Activated T-cell treated with anti-CD3 and anti-CD28 coated beads, Interleukin-2, amount 50 U/mL, for 72 hours (primary cell): ENCODE results near the gene BCAR3. TPM values are rescaled to one million over a fixed set of nuclear protein-coding genes. Genes with fewer than 3 reads are reported as not detected.
A peak's percentile ranks its signal among the peaks of the same experiment; 100 is the strongest.
"Not testable (repeated sequence)": the region's sequence is repeated elsewhere in the genome, so short reads cannot be mapped to it uniquely, and the experiment has no call there.

Source experiments
- ATAC-seq, 2 donors: fragments of 150-1000 bp; cut with Tn5 transposase; replicated peaks in 1 of 2; 2 replicates each; pipeline ENCODE4 v1.10.0; 2021; ENCODE audit warnings: moderate library complexity in 2 of 2, mild to moderate bottlenecking in 1 of 2
- DNase-seq, 2 donors: peaks; one replicate each; pipeline ENCODE4 v3.0.0; 2021 to 2022; ENCODE audit warnings: mixed read lengths in 1 of 2
- H3K27ac Mint-ChIP-seq: one replicate; pipeline ENCODE4 v1.8.0; 2022; ENCODE audit warnings: mild to moderate bottlenecking, moderate library complexity, mixed read lengths
- H3K27me3 Mint-ChIP-seq: one replicate; pipeline ENCODE4 v1.8.0; 2022; ENCODE audit warnings: low read depth, mixed read lengths
- H3K36me3 Mint-ChIP-seq, 2 donors: one replicate each; pipeline ENCODE4 v1.8.0; 2022; ENCODE audit warnings: mixed read lengths in 2 of 2, mild to moderate bottlenecking in 1 of 2; ENCODE audit not compliant: insufficient read depth in 2 of 2
- H3K4me1 Mint-ChIP-seq: one replicate; pipeline ENCODE4 v1.8.0; 2022; ENCODE audit warnings: low read depth, mixed read lengths
- H3K4me3 Mint-ChIP-seq, 2 donors: one replicate each; pipeline ENCODE4 v1.8.0; 2022; ENCODE audit warnings: mild to moderate bottlenecking in 2 of 2, mixed read lengths in 2 of 2, moderate library complexity in 2 of 2
- H3K9me3 Mint-ChIP-seq, 2 donors: one replicate each; pipeline ENCODE4 v1.8.0; 2022; ENCODE audit warnings: mixed read lengths in 2 of 2
- total RNA-seq, 2 donors: library from RNA; stranded (reverse); gene quantifications; one replicate each; pipeline ENCODE4 v1.2.3, GENCODE V29; 2022

BCAR3 gene
- total RNA-seq, 2 donors from 2014 or later = 3.1 to 3.2 TPM

- no peak overlapping the region for H3K4me3 Mint-ChIP-seq
- no peaks in the 10 kb centered on the region for H3K9me3 Mint-ChIP-seq
- no peak for ATAC-seq
- DNase-seq = no peak
- no peaks in the 10 kb centered on the region for H3K36me3 Mint-ChIP-seq
- no peaks in the 10 kb centered on the region for H3K4me1 Mint-ChIP-seq
- H3K27ac Mint-ChIP-seq = no peak overlapping the region
- peaks cover 15% of the 10 kb centered on the region for H3K27me3 Mint-ChIP-seq
Measured at GRCh38 chr1:93667642-93668041, 14.0 kb downstream of the BCAR3 start.

DNA sequence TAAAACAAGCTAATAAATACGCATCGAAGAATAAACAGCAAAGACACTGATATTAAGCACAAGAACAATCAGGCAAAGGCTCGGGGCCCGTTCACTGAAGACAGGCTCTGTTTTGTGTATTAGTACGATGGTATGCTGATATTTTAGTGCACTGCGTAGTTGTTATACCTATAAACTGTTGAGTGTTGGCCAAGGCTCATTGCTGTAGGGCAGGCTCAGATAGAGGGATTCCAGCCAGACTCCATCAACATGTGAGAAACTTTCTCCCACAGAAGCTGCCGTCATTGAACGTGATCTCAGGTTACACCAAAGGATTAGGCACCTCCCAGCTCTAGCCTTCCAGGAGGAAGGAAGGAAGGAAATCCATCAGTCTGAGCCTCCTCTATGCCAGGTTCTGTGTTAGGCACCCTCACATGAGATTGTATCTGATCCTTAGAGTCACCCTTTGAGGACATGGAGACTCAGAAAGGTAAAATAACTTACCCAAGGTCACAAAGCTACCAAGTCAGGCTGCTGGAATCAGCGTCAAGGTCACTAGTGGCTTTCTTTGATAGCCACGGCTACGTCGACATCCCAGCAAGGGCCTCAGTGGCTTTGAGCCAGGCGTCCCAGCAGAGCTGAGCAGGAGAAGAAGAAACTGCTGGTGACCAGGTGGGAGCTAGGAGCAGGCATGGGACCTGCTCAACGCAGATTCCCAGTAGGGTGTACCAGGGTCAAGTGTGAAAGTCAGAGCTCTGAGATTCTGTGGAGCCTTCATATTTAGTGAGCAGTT, 14.8 kb downstream of the BCAR3 start:
- no peak overlapping the region for H3K27ac Mint-ChIP-seq
- H3K36me3 Mint-ChIP-seq = no peaks in the 10 kb centered on the region
- H3K4me3 Mint-ChIP-seq = no peak overlapping the region
- H3K9me3 Mint-ChIP-seq = no peaks in the 10 kb centered on the region
- peaks cover 24% of the 10 kb centered on the region for H3K27me3 Mint-ChIP-seq
- no peak for DNase-seq
- no peak for ATAC-seq
- no peaks in the 10 kb centered on the region for H3K4me1 Mint-ChIP-seq

- peaks cover 26% of the 10 kb centered on the region for H3K27me3 Mint-ChIP-seq
- H3K27ac Mint-ChIP-seq = no peak overlapping the region
- ATAC-seq (no peak), DNase-seq (no peak)
- no peaks in the 10 kb centered on the region for H3K36me3 Mint-ChIP-seq
- H3K4me3 Mint-ChIP-seq = no peak overlapping the region
- H3K4me1 Mint-ChIP-seq = no peaks in the 10 kb centered on the region
- no peaks in the 10 kb centered on the region for H3K9me3 Mint-ChIP-seq
Measured at GRCh38 chr1:93665015-93665414, 16.6 kb downstream of the BCAR3 start.

DNA sequence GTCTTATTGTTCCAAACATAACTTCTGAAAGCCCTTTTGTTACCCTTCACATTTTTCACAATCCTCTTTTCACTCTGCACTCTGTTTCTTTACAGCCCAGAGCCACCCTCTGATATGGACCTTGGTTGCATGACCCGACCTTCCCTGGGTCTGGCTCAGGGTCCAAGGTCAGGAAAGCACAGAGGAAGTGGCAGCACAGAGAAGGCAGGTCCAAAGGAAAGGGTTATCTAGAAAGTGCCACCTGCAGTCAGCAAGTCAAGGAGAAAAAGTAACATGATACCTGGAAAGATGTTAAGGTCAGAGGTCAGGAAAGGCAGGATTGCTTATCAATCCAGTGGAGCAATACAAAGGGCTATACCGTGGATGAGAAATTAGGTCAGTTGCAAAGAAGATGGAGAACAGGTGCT, 18.4 kb downstream of the BCAR3 start:
- Mint-ChIP-seq H3K9me3 (no peaks in the 10 kb centered on the region), H3K4me1 (peaks cover 4% of the 10 kb centered on the region), H3K36me3 (no peaks in the 10 kb centered on the region), H3K27ac (no peak overlapping the region), H3K4me3 (no peak overlapping the region), H3K27me3 (peaks cover 26% of the 10 kb centered on the region)
- ATAC-seq = no peak
- DNase-seq = no peak

DNA sequence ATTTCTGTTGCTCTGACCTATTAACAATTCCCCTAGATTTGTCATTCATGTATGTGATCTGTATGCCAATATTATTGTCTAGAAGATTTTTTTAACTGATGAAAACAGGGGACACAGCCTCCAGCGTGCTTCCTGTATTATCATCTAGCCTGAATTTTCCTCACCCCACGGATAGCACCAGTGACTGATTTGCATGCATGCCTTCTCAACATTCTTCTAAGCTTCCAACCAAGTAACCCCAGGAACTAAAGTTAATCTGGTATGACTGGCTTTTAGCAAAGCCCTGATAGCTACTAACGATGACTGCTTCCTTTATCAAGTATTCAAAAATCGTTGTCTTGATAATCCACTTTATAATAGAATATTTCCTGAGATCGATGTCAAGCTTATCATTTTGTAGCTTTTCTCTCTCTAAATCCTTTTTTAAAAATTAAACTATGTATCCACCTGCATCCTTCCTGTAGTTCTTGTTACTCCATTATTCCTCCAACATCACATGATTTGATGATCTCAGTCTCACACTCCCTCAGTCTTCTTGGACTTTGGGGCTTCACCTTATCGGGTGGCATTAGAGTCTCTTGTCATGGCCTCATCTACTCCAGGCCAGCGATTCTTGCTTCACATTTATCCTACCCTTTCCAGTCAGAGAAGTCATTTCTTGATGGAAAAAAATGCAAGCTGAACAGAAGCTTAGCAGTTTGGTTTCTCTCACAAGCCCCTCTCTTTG, 19.0 kb downstream of the BCAR3 start:
- H3K27me3 Mint-ChIP-seq = peaks cover 26% of the 10 kb centered on the region
- peaks cover 7% of the 10 kb centered on the region for H3K4me1 Mint-ChIP-seq
- ATAC-seq (no peak), DNase-seq (no peak)
- H3K4me3 Mint-ChIP-seq = no peak overlapping the region
- H3K9me3 Mint-ChIP-seq = no peaks in the 10 kb centered on the region
- H3K27ac Mint-ChIP-seq = no peak overlapping the region
- H3K36me3 Mint-ChIP-seq = no peaks in the 10 kb centered on the region

DNA sequence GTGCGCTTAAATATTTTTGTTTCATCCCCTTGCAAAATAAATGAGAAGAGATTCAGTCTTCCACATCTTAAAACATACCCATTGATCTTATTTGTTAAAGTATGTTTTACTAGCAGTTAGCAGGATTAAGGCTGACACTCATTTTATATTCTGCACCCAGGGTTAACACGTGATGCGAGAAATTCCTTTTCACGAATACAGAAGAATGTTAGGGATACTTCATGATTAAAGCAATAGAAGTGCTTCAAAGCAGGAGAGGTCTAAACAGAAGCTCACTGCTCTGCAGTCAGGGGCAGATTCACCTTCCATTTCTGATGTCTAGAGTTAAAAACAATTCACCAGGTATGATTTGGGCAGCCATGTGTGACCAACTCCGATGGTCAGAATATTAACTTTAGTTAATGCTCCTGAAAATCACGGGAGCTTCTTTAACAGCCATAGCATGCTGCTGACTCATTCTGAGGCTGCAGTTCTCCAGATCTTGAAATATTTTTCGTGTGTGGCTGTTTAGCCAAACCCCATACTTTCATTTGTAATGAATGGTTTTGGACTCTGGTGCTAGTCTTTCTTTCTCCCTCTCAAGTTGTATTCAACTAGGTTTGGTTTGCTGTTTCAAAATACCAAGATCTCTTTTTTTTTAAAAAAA, 19.7 kb downstream of the BCAR3 start:
- ATAC-seq (no peak), DNase-seq (no peak)
- Mint-ChIP-seq H3K27me3 (peaks cover 25% of the 10 kb centered on the region), H3K36me3 (no peaks in the 10 kb centered on the region), H3K27ac (no peak overlapping the region), H3K4me1 (peaks cover 7% of the 10 kb centered on the region), H3K4me3 (no peak overlapping the region), H3K9me3 (no peaks in the 10 kb centered on the region)

- not testable (repeated sequence) for H3K4me1 Mint-ChIP-seq, H3K27ac Mint-ChIP-seq, H3K36me3 Mint-ChIP-seq, H3K4me3 Mint-ChIP-seq, H3K9me3 Mint-ChIP-seq, ATAC-seq, DNase-seq
- H3K27me3 Mint-ChIP-seq = peaks cover 22% of the 10 kb centered on the region
Measured at GRCh38 chr1:93661341-93661740, 20.3 kb downstream of the BCAR3 start.

DNA sequence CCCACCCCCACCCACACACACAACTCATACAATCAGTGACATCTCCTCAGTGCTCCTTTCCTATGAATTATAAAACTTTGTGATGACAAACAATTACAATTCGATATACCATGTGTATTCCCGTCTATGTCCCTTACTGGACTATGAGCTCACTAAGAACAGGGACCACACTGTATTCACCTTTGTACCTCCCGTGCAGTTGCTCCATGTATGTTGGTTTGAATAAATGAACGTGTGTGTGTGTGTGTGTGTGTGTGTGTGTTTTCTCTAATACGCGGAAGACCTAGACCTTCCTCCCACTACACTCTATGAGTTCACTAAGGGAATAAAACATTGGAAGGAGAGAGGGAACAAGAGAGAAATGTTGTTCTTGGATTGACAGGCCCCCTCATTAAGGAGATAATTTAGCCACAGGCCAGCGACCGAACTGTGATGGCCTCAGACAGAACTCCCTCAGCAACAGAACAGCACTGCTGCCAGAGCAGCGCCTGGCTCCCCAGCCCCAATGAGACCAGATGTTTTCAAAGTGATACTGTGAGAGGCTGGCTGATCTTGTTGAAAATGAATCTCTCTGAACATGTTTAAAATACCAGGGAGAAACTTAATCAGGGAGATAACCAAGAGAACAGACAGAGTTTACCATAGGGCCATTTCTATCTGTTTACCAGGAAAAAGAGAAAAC, 21.7 kb downstream of the BCAR3 start:
- ATAC-seq = no peak
- Mint-ChIP-seq H3K27me3 (peaks cover 27% of the 10 kb centered on the region), H3K4me1 (peaks cover 7% of the 10 kb centered on the region), H3K9me3 (no peaks in the 10 kb centered on the region), H3K36me3 (no peaks in the 10 kb centered on the region), H3K4me3 (no peak overlapping the region), H3K27ac (no peak overlapping the region)
- no peak for DNase-seq

- DNase-seq (no peak), ATAC-seq (peak; percentile 75 to 76)
- Mint-ChIP-seq H3K27ac (peak overlapping the region; percentile 27), H3K27me3 (peaks cover 27% of the 10 kb centered on the region), H3K4me3 (no peak overlapping the region), H3K36me3 (no peaks in the 10 kb centered on the region), H3K4me1 (peaks cover 7% of the 10 kb centered on the region), H3K9me3 (no peaks in the 10 kb centered on the region)
Measured at GRCh38 chr1:93658188-93658587, 23.4 kb downstream of the BCAR3 start.

DNA sequence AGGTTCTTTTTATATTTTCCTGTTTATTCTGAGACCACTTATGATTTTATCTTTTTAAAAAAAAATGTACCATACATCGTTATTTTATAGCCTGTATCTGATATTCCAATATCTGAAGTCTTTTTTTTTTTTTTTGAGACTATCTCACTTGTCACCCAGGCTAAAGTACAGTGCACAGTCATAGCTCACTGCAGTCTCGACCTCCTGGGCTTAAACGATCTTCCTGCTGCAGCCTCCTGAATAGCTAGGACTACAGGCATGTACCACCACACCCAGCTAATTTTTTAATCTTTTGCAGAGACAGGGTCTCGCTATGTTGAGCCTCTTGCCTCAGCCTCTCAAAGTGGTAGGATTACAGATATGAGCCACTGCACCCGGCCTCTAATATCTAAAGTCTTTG, 25.1 kb downstream of the BCAR3 start:
- DNase-seq = no peak
- no peak overlapping the region for H3K27ac Mint-ChIP-seq
- peaks cover 7% of the 10 kb centered on the region for H3K4me1 Mint-ChIP-seq
- no peaks in the 10 kb centered on the region for H3K9me3 Mint-ChIP-seq
- no peak for ATAC-seq
- peaks cover 11% of the 10 kb centered on the region for H3K27me3 Mint-ChIP-seq
- no peak overlapping the region for H3K4me3 Mint-ChIP-seq
- no peaks in the 10 kb centered on the region for H3K36me3 Mint-ChIP-seq

DNA sequence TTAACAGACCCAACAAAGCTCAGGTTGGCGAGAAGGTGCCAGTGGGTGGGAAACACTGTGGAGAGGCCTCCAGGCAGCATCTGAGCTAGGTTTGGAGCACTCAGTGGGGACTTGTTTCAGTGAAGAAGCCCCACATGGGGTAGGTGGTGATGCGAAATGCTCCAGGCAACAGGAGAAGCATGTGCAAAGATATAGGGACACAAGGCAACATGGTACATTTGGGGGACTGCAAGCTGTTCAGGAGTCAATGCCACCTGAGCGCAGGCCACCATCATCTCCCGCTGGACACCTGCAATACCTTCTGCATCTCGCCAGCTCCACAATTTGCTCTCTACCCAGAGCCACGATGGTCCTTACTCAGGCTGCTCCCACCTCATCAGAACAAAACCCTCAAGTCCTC, 28.0 kb downstream of the BCAR3 start:
- Mint-ChIP-seq H3K27ac (no peak overlapping the region), H3K36me3 (no peaks in the 10 kb centered on the region), H3K4me3 (no peak overlapping the region), H3K9me3 (no peaks in the 10 kb centered on the region), H3K27me3 (peaks cover 11% of the 10 kb centered on the region), H3K4me1 (peaks cover 7% of the 10 kb centered on the region)
- no peak for DNase-seq
- no peak for ATAC-seq

DNA sequence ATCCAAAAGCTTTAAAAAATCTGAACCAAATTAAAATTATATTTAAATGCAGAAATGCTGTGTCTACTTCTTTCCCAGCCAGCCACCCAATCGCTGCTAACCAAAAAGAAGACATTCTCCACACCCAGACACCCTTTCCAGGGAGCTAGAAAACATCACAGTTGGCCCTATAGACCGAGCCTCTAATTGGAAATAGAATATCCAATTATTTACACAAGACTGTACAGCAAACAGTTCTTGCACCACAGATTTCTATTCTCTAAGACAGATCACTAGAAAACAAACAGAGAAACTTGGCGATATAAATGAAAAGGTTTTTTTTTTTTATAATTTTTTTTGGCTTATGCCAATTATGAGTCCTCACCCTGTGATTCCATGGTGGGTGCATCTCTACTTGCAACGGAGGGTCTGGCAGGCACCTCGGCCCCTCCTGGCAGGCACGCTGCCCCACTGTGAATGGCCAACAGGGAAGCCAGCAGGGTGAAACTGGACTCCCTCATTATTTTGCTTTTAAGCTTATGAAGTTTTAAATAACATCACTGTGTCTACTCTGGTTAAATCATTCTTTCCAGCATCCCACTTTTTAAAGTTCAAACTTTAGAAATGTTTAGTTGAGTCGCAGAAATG, 29.2 kb downstream of the BCAR3 start:
- Mint-ChIP-seq H3K27ac (no peak overlapping the region), H3K27me3 (peaks cover 11% of the 10 kb centered on the region), H3K4me1 (no peaks in the 10 kb centered on the region), H3K9me3 (no peaks in the 10 kb centered on the region), H3K4me3 (no peak overlapping the region), H3K36me3 (no peaks in the 10 kb centered on the region)
- DNase-seq (no peak), ATAC-seq (no peak)

DNA sequence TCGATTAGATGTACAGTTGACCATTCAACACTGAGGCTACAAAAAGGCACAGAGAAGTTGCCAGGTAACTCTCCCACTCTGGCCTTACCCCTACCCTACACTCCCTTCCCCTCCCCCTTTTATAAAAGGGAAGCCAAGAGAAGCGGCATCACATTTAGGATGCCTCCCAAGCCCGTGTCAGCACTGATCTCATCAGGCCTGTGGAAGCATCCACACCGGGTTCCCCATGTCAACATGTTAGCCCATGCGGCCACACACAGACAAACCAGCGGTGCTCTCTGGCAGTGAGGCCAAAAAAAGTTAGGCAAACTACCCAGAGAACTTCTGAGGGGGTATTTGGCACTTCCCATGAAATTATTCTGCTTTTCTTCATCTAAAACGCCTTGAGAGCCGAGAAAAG, 29.9 kb downstream of the BCAR3 start:
- Mint-ChIP-seq H3K4me3 (no peak overlapping the region), H3K27me3 (peaks cover 11% of the 10 kb centered on the region), H3K36me3 (no peaks in the 10 kb centered on the region), H3K9me3 (no peaks in the 10 kb centered on the region), H3K27ac (no peak overlapping the region), H3K4me1 (no peaks in the 10 kb centered on the region)
- DNase-seq (no peak), ATAC-seq (no peak)
